Keratinocyte (primary cell): Measurements from ENCODE around the gene MFAP4. TPM values are rescaled to one million over a fixed set of nuclear protein-coding genes. Genes with fewer than 3 reads are reported as not detected.
A peak's percentile ranks its signal among the peaks of the same experiment; 100 is the strongest.

Experiments used
- DNase-seq: peaks from one replicate; pipeline ENCODE4 v3.0.0-alpha.2; 2011; ENCODE audit warnings: low read depth, missing footprints, low spot score
- FAIRE-seq: peaks from 2 replicates; lab custom pipeline; 2011; peaks lifted over from hg19 to GRCh38; lab: Jason Lieb, UNC
- H2AFZ ChIP-seq: 2 replicates; pipeline ENCODE4 v1.6.0; 2012; ENCODE audit warnings: low read length, control low read depth, inconsistent platforms; ENCODE audit not compliant: control insufficient read depth
- H3K27ac ChIP-seq: 2 replicates; pipeline ENCODE4 v1.5.1; 2011; ENCODE audit warnings: low read length; ENCODE audit not compliant: control insufficient read depth, insufficient read depth
- H3K27me3 ChIP-seq: 3 replicates; pipeline ENCODE4 v1.6.0; 2011; ENCODE audit warnings: low read length; ENCODE audit not compliant: control insufficient read depth, insufficient read depth; ENCODE audit errors: extremely low read depth
- H3K36me3 ChIP-seq, 2 experiments: 2 replicates in 1 of 2; 3 replicates in 1 of 2; pipeline ENCODE4 v1.5.1; 2011; ENCODE audit warnings: low read length in 2 of 2, mild to moderate bottlenecking in 1 of 2; ENCODE audit not compliant: control insufficient read depth in 2 of 2, insufficient read depth in 2 of 2; ENCODE audit errors: extremely low read depth in 1 of 2
- H3K4me1 ChIP-seq: 3 replicates; pipeline ENCODE4 v1.5.1; 2011; ENCODE audit warnings: low read length; ENCODE audit not compliant: control insufficient read depth, insufficient read depth; ENCODE audit errors: extremely low read depth
- H3K4me2 ChIP-seq: 3 replicates; pipeline ENCODE4 v1.6.0; 2011; ENCODE audit warnings: low read depth, low read length; ENCODE audit not compliant: control insufficient read depth, insufficient read depth; ENCODE audit errors: extremely low read depth
- H3K4me3 ChIP-seq, 3 experiments: fragments of 200-600 bp in 1 of 3; sonication (generic) in 1 of 3; 2 replicates in 2 of 3; 3 replicates in 1 of 3; pipeline ENCODE4 v1.5.1; 2011 to 2016; ENCODE audit warnings: low read length in 3 of 3, mild to moderate bottlenecking in 3 of 3, control low read depth in 2 of 3, inconsistent platforms in 1 of 3, low read depth in 1 of 3, mixed read lengths in 1 of 3, mixed run types in 1 of 3, moderate library complexity in 1 of 3; ENCODE audit not compliant: control insufficient read depth in 2 of 3, insufficient read depth in 2 of 3; ENCODE audit errors: extremely low read depth in 1 of 3
- H3K79me2 ChIP-seq: 2 replicates; pipeline ENCODE4 v1.6.0; 2012; ENCODE audit warnings: low read length; ENCODE audit not compliant: control insufficient read depth, insufficient read depth
- H3K9ac ChIP-seq: 3 replicates; pipeline ENCODE4 v1.6.0; 2011; ENCODE audit warnings: low read length; ENCODE audit not compliant: control insufficient read depth, insufficient read depth; ENCODE audit errors: extremely low read depth
- H3K9me1 ChIP-seq: 3 replicates; pipeline ENCODE4 v1.6.0; 2011; ENCODE audit warnings: low read length; ENCODE audit not compliant: control insufficient read depth, insufficient read depth; ENCODE audit errors: extremely low read depth
- H3K9me3 ChIP-seq: 2 replicates; pipeline ENCODE4 v1.5.1; 2012; ENCODE audit warnings: low read depth, low read length; ENCODE audit not compliant: control insufficient read depth
- H4K20me1 ChIP-seq: 3 replicates; pipeline ENCODE4 v1.6.0; 2011; ENCODE audit warnings: low read length; ENCODE audit not compliant: control insufficient read depth, insufficient read depth; ENCODE audit errors: extremely low read depth
- EZH2 ChIP-seq: IDR thresholded peaks from one replicate; pipeline ENCODE4 v1.6.1; 2012; ENCODE audit warnings: inconsistent platforms, mild to moderate bottlenecking, low read length, moderate library complexity
- dilution Hi-C: fragments of 300-500 bp; cut with MboI; formaldehyde crosslinking; loops from one replicate; pipeline ENCODE4 v1.7.0; 2020; ENCODE audit warnings: low sequenced_read_pairs; ENCODE audit not compliant: extremely low pct_ligation_motif_present
- polyA plus RNA-seq, 5 experiments: library from polyadenylated mRNA; depleted of rRNA in 3 of 5; stranded (reverse) in 3 of 5; stranded (forward) in 1 of 5; unstranded in 1 of 5; fragments of >200 nt; gene quantifications; 1 replicate in 1 of 5; 2 replicates in 3 of 5; 3 replicates in 1 of 5; pipeline versions ENCODE4 v1.2.1 to v1.2.3, GENCODE V29; 2011 to 2012; ENCODE audit warnings: missing spikeins in 2 of 5, low read depth in 1 of 5, low replicate concordance in 1 of 5
- TF ChIP-seq, protein P1 (sequence below), 3 experiments: IDR thresholded peaks in 1 of 3; conservative IDR thresholded peaks in 1 of 3; optimal IDR thresholded peaks in 1 of 3; 2 replicates in 2 of 3; 3 replicates in 1 of 3; pipeline versions ENCODE3 to v1.5.1; 2011; ENCODE audit warnings: low read length in 3 of 3, mild to moderate bottlenecking in 3 of 3, moderate library complexity in 2 of 3, control low read depth in 1 of 3, inconsistent platforms in 1 of 3; ENCODE audit not compliant: insufficient read depth in 2 of 3; ENCODE audit errors: extremely low read depth in 1 of 3

The MFAP4 gene
- polyA plus RNA-seq, 1 donor (not counting 4 experiments of a cell fraction or from before 2014, with no cell fraction given) = not detected

DNA sequence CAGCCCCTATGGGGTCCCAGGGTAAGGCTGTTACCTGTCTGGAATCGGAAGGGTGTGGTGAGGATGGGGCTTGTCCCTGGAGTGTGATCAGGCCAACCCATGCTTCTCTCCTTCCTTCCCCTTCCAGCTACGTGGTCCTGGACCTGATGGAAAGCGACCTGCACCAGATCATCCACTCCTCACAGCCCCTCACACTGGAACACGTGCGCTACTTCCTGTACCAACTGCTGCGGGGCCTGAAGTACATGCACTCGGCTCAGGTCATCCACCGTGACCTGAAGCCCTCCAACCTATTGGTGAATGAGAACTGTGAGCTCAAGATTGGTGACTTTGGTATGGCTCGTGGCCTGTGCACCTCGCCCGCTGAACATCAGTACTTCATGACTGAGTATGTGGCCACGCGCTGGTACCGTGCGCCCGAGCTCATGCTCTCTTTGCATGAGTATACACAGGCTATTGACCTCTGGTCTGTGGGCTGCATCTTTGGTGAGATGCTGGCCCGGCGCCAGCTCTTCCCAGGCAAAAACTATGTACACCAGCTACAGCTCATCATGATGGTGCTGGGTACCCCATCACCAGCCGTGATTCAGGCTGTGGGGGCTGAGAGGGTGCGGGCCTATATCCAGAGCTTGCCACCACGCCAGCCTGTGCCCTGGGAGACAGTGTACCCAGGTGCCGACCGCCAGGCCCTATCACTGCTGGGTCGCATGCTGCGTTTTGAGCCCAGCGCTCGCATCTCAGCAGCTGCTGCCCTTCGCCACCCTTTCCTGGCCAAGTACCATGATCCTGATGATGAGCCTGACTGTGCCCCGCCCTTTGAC, 6.3 kb downstream of the MFAP4 start:
- no peak overlapping the region for H3K4me2 ChIP-seq
- H3K9me3 ChIP-seq = no peaks in the 10 kb centered on the region
- H4K20me1 ChIP-seq = no peaks in the 10 kb centered on the region
- no peak for TF ChIP-seq EZH2
- peaks cover 27 to 33% of the 10 kb centered on the region in 2 experiments for H3K36me3 ChIP-seq
- peaks cover 21% of the 10 kb centered on the region for H3K4me1 ChIP-seq
- dilution Hi-C loops = no loop called here
- FAIRE-seq (no peak), DNase-seq (no peak)
- H3K9me1 ChIP-seq = peaks cover 3% of the 10 kb centered on the region
- no peak overlapping the region for H2AFZ ChIP-seq
- no peak overlapping the region for H3K9ac ChIP-seq
- H3K79me2 ChIP-seq = peaks cover 21% of the 10 kb centered on the region
- no peak overlapping the region for H3K27ac ChIP-seq
- H3K4me3 ChIP-seq = no peak overlapping the region
- no peaks in the 10 kb centered on the region for H3K27me3 ChIP-seq

DNA sequence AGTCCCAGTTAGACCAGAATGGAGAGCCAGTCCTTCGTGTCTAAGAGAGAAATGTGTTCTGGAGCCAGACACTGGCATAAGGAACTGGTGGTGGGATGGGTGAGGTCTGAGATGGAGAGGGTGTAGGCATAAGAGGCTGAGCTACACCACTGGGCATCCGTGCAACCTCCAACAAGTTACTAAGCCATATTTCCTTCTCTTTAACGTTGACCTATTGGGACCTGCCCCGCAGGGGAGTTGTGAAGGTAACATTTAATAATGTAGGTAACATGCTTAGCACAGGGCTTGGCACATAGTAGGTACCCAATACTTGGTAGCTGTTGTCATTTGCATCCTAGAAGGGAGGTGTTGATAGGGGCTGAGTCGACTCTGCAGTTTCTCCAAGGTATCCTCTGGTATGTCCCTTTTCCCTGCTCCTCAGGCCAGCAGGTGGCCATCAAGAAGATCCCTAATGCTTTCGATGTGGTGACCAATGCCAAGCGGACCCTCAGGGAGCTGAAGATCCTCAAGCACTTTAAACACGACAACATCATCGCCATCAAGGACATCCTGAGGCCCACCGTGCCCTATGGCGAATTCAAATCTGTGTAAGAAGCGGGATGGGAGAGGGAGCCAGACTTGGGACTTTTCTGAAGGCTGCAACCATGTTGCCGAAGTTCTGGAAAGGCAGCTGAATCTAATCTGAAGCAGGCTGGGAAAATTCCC, 7.5 kb downstream of the MFAP4 start:
- Histone ChIP-seq H3K9me3 (no peaks in the 10 kb centered on the region), H2AFZ (no peak overlapping the region), H3K9me1 (peaks cover 3% of the 10 kb centered on the region), H3K4me3 (peak overlapping the region; percentile 88 to 90 (median 88)), H3K27me3 (no peaks in the 10 kb centered on the region), H4K20me1 (no peaks in the 10 kb centered on the region), H3K4me2 (peak overlapping the region; percentile 88), H3K79me2 (peaks cover 21% of the 10 kb centered on the region), H3K4me1 (peaks cover 14% of the 10 kb centered on the region), H3K36me3 (peaks cover 25 to 33% of the 10 kb centered on the region in 2 experiments), H3K9ac (peak overlapping the region; percentile 94), H3K27ac (peak overlapping the region; percentile 8)
- dilution Hi-C loops = no loop called here
- DNase-seq (no peak), FAIRE-seq (no peak)
- TF ChIP-seq EZH2 = no peak
- TF ChIP-seq, protein P1, sequence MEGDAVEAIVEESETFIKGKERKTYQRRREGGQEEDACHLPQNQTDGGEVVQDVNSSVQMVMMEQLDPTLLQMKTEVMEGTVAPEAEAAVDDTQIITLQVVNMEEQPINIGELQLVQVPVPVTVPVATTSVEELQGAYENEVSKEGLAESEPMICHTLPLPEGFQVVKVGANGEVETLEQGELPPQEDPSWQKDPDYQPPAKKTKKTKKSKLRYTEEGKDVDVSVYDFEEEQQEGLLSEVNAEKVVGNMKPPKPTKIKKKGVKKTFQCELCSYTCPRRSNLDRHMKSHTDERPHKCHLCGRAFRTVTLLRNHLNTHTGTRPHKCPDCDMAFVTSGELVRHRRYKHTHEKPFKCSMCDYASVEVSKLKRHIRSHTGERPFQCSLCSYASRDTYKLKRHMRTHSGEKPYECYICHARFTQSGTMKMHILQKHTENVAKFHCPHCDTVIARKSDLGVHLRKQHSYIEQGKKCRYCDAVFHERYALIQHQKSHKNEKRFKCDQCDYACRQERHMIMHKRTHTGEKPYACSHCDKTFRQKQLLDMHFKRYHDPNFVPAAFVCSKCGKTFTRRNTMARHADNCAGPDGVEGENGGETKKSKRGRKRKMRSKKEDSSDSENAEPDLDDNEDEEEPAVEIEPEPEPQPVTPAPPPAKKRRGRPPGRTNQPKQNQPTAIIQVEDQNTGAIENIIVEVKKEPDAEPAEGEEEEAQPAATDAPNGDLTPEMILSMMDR (optimal IDR thresholded peaks at IDR 0.05 in 1 of 3, IDR thresholded peaks at IDR 0.05 in 1 of 3, conservative IDR thresholded peaks at IDR 0.05 in 1 of 3; ENCODE audit: extremely low read depth in 1 of 3, insufficient read depth in 2 of 3, low read length in 3 of 3) = no peak
